ENCODE data around the gene SLC16A14.

GRCh38 chr2:230050136-230050535 lies 18.6 kb downstream of the SLC16A14 start:
- TF ChIP-seq CTCF (IDR thresholded peaks at IDR 0.05 in 2 of 3, conservative IDR thresholded peaks at IDR 0.05 in 1 of 3; ENCODE audit: control insufficient read depth in 2 of 3, extremely low read depth in 1 of 3, insufficient read depth in 1 of 3, low read depth in 3 of 3, low read length in 3 of 3) = no peak
- TF ChIP-seq RELB (IDR thresholded peaks at IDR 0.05; ENCODE audit: low read depth) = no peak
- TF ChIP-seq POLR2A (IDR thresholded peaks at IDR 0.05; ENCODE audit: low read depth, low read length) = no peak
- no peak for TF ChIP-seq NFIC (IDR thresholded peaks at IDR 0.05; ENCODE audit: low read depth, low read length)
- TF ChIP-seq KDM1A (IDR thresholded peaks at IDR 0.05; ENCODE audit: borderline replicate concordance) = no peak
- TF ChIP-seq ZNF274 (IDR thresholded peaks at IDR 0.05; ENCODE audit: insufficient read depth, insufficient read length) = no peak
- TF ChIP-seq NFYB (IDR thresholded peaks at IDR 0.05; ENCODE audit: insufficient read depth, low read depth, low read length) = no peak
- no peak for TF ChIP-seq SP1 (IDR thresholded peaks at IDR 0.05; ENCODE audit: low read depth, low read length)
- no peak for TF ChIP-seq GATAD2B (conservative IDR thresholded peaks at IDR 0.05; ENCODE audit: low read depth)

Measured in GM12878 (cell line).